GM12891 (cell line): ENCODE results near the gene BHMT2.

ENCODE experiments used
- PAX5 ChIP-seq: IDR thresholded peaks from 2 replicates; pipeline ENCODE4 v1.6.1; 2011; ENCODE audit warnings: low read length, moderate library complexity, mild to moderate bottlenecking; ENCODE audit not compliant: insufficient read depth, severe bottlenecking
- POLR2A ChIP-seq: IDR thresholded peaks from 2 replicates; pipeline ENCODE4 v1.6.1; 2011; ENCODE audit warnings: low read depth, low read length, control low read depth
- TAF1 ChIP-seq: IDR thresholded peaks from 2 replicates; pipeline ENCODE4 v1.6.1; 2011; ENCODE audit warnings: low read depth, low read length, control low read depth

DNA sequence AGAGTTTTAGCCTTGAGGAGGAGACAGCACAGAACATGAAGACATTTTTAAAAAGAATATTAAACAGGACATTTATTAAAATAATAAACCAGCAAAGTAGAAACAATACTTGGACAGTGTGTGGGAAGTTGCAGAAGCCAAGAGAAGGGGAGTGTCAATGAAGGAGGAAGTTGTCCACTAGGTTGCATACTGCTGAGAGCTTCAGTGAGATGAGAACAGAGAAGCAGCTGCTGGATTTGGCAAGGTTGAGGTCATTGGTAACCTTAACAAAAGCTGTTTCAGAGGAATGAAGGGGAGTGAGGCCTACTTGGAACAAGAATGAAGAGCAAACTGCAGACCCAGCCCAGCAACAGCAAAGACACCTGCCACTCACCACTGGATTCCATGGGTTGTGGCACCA lies 53.4 kb downstream of the BHMT2 start:
- TF ChIP-seq POLR2A (no peak), PAX5 (no peak), TAF1 (no peak)
